Measurements from ENCODE around the gene MKNK1. TPM values are rescaled to one million over a fixed set of nuclear protein-coding genes. Genes with fewer than 3 reads are reported as not detected.

Gene MKNK1
- total and polyA plus RNA-seq, 8 donors, result 21.2 to 182 (median 36.7) TPM

- peaks cover 10 to 21% (median 19%) of the 10 kb centered on the region in 4 donors for H3K36me3 ChIP-seq
- H3K4me1 ChIP-seq, result peaks cover 42 to 64% (median 57%) of the 10 kb centered on the region in 4 donors
- no peaks in the 10 kb centered on the region for H3K27me3 ChIP-seq
- TF ChIP-seq CTCF (IDR thresholded peaks at IDR 0.05) (no peak), EP300 (IDR thresholded peaks at IDR 0.05) (no peak), POLR2AphosphoS5 (IDR thresholded peaks at IDR 0.05) (no peak), POLR2A (IDR thresholded peaks at IDR 0.05) (no peak)
- no peak for DNase-seq
- intact Hi-C loops (cut with DNase I; ENCODE audit: low total_unique reads), result no loop called here
- peak overlapping the region; percentile 84 to 97 (median 94) for H3K27ac ChIP-seq
- no peaks in the 10 kb centered on the region for H3K9me3 ChIP-seq
- WGBS, 5 donors, result 28 to 50% (median 39%) methylated on average over 3 of the region's 3 CpGs
- peak overlapping the region; percentile 78 to 88 (median 83) for H3K4me3 ChIP-seq
These were observed 11.7 kb upstream of the MKNK1 start for GRCh38 chr1:46615735-46616134.

- TF ChIP-seq POLR2A (IDR thresholded peaks at IDR 0.05) (no peak), POLR2AphosphoS5 (IDR thresholded peaks at IDR 0.05) (no peak), CTCF (IDR thresholded peaks at IDR 0.05) (no peak), EP300 (IDR thresholded peaks at IDR 0.05) (no peak)
- Histone ChIP-seq H3K9me3 (no peaks in the 10 kb centered on the region), H3K27ac (peak overlapping the region in 4 of 5 donors; percentile 92 to 97 (median 95)), H3K4me3 (peak overlapping the region; percentile 78 to 88 (median 83)), H3K36me3 (peaks cover 12 to 28% (median 23%) of the 10 kb centered on the region in 4 donors), H3K27me3 (no peaks in the 10 kb centered on the region), H3K4me1 (peaks cover 42 to 65% (median 58%) of the 10 kb centered on the region in 4 donors)
- no peak for DNase-seq
- 67 to 97% (median 85%) methylated on average over 2 of the region's 2 CpGs for WGBS, 5 donors
- intact Hi-C loops (cut with DNase I; ENCODE audit: low total_unique reads), result no loop called here
These were observed 11.0 kb upstream of the MKNK1 start for GRCh38 chr1:46615088-46615487.

GRCh38 chr1:46614604-46614984, 10.5 kb upstream of the MKNK1 start:
- peak overlapping the region in 4 of 5 donors; percentile 47 to 97 (median 94) for H3K27ac ChIP-seq
- no peaks in the 10 kb centered on the region for H3K27me3 ChIP-seq
- intact Hi-C loops (cut with DNase I; ENCODE audit: low total_unique reads), result no loop called here
- peak overlapping the region in 1 of 4 donors; percentile 78 for H3K4me3 ChIP-seq
- 74 to 82% (median 78%) methylated on average over 2 of the region's 2 CpGs for WGBS, 5 donors
- peaks cover 42 to 65% (median 58%) of the 10 kb centered on the region in 4 donors for H3K4me1 ChIP-seq
- TF ChIP-seq EP300 (IDR thresholded peaks at IDR 0.05) (no peak), POLR2A (IDR thresholded peaks at IDR 0.05) (no peak), POLR2AphosphoS5 (IDR thresholded peaks at IDR 0.05) (no peak), CTCF (IDR thresholded peaks at IDR 0.05) (no peak)
- H3K36me3 ChIP-seq, result peaks cover 17 to 33% (median 28%) of the 10 kb centered on the region in 4 donors
- DNase-seq, result no peak
- no peaks in the 10 kb centered on the region for H3K9me3 ChIP-seq

- TF ChIP-seq POLR2AphosphoS5 (IDR thresholded peaks at IDR 0.05) (peak in 2 of 3 donors; percentile 26 to 64), CTCF (IDR thresholded peaks at IDR 0.05) (no peak), EP300 (IDR thresholded peaks at IDR 0.05) (no peak), POLR2A (IDR thresholded peaks at IDR 0.05) (no peak)
- no peaks in the 10 kb centered on the region for H3K9me3 ChIP-seq
- H3K4me3 ChIP-seq, result peak overlapping the region; percentile 18 to 78 (median 34)
- no peaks in the 10 kb centered on the region for H3K27me3 ChIP-seq
- peaks cover 24 to 39% (median 34%) of the 10 kb centered on the region in 4 donors for H3K36me3 ChIP-seq
- intact Hi-C loops (cut with DNase I; ENCODE audit: low total_unique reads), result no loop called here
- peak overlapping the region in 4 of 5 donors; percentile 47 to 97 (median 94) for H3K27ac ChIP-seq
- peak; percentile 72 to 94 for DNase-seq
- 20 to 36% (median 26%) methylated on average over 15 to 16 of the region's 16 CpGs for WGBS, 5 donors
- H3K4me1 ChIP-seq, result peaks cover 42 to 65% (median 58%) of the 10 kb centered on the region in 4 donors
These were observed 9.9 kb upstream of the MKNK1 start for GRCh38 chr1:46613661-46614603.

All from stomach (tissue), 9 donors.